NCI-H774 (cell line): Measurements from ENCODE around the gene RIPK4.
A peak's percentile ranks its signal among the peaks of the same experiment; 100 is the strongest.

ENCODE experiments used
- DNase-seq: peaks from one replicate; lab custom pipeline; 2025; lab: John Stamatoyannopoulos, UW

Gene RIPK4

DNA sequence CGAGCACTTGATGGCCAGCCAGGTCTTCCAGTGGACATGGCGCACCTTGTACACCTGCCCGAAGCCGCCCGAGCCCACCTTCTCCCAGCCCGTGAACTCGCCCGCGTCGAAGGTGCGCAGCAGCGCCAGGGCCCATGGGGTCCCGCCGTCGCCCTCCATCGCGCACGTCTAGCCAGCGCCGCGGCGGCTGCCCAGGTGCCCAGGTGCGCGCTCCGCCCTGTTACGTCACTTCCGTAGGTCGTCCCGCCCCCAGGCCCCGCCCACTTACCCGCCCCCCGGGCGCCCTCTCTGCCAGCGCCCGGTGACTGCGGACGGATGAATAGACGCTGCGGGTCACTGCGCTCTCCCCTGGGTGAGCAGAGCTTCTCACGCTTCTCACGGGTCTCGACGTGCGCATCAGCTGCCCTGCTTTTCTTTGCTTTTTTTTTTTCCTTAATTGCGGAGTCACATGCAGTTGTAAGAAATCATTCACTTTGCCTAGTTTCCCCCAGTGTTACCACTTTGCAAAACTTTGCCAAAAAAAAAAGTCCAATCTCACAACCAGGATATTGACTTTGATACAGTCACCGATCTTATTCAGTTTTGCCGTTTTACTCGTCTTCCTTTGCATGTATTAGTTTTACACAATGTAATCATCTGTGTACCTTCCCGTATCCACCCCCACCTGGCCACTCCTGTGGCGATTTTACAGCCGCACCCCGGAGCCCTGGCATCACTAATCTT lies at the start of gene RIPK4:
Gene RIPK4, minus strand, starts transcription at position 170 of the 723 bp plus-strand sequence. Its CDS starts 11 bp downstream, at position 159.
- DNase-seq: peak; percentile 66

DNA sequence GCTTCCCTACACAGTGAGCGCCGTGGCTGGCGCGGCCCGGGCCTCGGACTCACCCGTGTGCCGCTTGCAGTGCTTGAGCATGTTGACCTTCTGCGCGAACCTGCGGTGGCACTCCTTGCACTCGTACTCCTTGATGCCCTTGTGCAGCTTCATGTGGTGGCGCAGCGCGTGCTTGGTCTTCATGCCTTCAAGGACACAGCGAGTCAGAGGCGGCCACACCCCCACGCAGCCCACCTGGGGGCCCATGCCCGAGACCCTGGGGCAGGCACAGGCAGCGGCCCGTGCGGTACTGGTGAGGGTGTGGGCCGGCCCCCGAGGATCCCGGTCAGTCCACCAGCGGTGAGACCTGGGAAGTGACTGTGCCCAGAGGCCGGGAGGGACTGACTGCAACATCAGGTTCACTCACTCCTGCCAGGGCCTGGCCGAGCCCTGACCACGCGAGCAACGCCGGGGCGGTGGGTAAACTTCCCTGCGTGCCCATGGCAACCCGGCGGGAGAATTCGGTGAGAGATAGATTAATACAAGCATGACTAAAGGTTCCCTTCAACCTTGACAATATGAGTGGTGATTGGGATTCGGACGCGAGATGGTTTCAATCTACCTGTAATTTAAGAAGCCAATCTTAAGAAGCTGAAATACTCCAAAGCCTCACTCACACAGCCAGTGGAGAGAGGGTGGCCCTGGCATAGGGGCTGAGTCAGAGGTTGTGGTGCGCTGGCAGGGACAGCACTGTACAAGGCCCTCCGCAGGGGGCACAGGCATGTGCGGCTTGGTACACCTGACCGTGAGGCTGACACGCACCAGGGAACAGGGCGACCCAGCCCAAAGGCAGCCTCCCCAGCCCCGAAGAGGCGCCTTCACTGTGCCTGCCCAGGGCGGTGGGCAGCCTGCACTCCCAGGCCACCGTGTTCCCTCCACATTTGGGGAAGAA lies 49.1 kb upstream of the RIPK4 start:
- no peak for DNase-seq

DNA sequence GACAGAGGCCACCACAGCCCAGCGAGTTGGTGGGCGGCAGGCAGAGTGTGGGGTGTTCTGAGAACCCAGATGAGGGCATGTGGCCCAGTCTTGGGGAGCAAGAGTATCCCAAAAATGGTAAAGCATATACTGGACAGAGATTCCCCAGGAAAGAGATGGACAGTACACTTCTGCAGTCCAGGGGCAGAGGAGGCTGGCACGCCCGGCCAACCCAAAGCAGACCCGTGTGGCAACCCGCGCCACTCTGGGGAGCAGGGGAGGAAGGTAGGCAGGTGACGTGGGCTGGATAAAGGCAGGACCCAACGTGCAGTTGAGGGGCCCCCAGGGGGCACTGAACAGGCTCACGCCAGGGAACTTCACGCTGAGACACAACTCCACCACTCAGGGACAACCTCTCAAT lies 46.4 kb upstream of the RIPK4 start:
- DNase-seq: no peak

DNA sequence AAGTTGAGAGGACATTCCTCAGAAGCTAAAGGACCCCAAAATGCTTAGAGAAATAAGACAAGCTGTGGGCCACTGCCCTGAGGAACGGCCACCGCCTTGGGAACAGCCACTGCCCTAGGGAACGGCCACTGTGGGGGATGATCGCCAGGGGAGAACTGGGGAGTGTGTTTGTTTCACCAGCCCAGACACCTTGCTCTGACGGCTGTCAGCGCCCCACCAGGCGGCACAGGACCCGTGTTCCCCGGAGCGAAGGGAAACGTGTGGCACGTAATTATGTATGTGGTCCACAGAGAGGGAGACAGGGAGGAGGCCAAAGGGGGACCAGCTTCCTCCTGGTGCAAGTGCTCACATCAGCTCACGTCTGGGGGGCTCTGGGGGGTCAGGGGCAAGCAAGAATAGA lies 45.8 kb upstream of the RIPK4 start:
- no peak for DNase-seq

DNA sequence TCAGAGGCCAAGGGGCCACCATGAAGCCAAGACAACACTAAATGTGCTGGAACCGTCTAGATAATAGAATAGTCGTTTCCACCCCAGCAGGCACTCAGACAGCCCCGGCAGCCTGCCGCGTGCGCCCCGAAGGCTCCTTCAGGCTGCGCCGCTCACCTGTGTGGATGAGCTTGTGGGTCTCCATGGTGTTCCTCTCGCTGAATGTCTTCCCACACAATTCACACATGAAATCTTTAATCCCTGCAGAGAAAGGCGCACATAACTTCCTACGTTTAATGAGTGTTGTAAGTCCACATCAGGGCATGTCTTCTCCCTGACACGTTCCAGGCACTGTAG lies 43.7 kb upstream of the RIPK4 start:
- no peak for DNase-seq

DNA sequence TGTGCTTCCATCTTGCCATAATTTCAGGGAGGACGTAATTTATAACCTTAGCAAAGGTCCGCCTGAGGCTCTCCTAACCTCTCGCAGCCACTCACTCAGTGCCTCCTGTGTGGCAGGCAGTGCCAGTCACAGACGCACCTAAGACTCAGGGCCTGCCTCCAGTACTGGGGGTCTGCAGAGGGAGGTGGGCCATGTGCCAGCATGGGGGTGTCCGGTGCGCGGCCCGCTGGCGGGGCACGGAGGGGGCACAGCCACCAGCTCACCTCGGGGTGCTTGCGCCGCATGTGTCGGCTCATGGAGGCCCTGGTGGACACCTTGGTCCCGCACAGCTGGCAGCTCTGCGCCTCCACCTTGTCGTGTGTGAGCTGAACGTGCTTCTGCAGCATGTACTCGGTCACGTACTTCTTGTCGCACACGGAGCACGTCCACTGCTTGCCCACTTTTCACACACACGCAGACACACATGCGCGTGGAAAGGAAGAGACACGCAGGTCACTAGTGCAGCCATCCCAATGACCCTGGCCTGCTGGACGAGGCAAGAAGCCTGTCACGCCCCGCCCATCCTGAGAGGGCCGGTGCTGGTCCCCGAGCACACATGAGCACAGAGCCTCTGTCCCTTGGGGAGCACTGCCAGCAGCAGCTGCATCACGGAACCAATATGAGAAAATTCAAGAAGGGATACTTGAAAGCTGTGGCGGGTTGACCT lies 43.2 kb upstream of the RIPK4 start:
- DNase-seq: no peak

DNA sequence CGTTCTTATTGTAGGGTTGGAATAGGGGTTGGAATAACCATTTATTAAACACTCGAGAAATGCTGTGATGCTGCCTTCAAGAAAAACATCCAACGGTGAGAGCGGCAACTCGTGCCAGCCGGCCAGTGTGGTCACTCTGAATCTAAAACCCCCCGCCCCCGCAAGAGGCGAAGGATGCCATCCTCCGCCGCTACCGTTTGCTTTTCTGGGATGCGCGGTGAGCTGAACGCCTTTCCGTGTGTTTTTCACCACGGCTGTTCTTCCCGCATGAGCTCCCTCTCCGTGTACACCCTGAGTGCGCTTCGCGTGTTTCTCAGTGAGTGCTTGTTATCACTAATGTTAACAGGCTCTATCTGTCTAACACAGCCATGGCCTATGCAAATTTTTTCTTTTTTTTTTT lies 42.0 kb upstream of the RIPK4 start:
- DNase-seq: no peak

DNA sequence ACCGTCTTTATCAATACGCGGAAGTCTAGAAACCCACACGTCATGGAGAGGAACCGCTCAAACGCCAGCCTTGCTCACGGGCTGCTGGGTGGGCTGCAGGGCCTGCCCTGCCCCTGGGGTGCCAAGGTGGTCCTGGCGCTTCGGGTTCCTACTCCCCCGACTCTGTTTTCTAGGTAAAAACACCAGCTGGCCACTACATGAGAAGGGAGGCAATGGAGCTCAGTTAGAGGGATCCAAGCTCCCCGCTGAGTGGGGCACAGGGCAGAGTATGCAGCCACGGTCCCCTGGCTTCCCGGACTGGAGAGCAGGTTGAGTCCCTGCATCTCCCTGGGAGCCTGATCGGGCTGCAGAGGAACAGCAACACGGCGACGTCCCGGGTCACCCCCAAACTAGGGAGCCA lies 41.2 kb upstream of the RIPK4 start:
- no peak for DNase-seq

DNA sequence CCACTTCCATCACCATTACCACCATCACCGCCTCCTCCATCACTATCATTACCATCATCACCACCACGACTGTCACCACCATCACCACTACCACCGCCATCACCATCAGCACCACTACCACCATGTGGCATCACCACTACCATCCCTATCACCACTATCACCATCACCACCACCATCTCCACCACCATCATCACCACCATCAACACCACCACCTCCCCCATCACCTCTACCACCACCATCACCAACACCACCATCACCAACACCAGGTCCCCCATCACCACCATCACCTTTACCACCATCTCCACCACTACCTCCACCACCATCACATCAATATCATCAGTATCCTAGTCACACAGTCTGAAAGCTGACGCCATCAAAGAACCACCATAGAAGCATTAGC lies 39.9 kb upstream of the RIPK4 start:
- DNase-seq: no peak

DNA sequence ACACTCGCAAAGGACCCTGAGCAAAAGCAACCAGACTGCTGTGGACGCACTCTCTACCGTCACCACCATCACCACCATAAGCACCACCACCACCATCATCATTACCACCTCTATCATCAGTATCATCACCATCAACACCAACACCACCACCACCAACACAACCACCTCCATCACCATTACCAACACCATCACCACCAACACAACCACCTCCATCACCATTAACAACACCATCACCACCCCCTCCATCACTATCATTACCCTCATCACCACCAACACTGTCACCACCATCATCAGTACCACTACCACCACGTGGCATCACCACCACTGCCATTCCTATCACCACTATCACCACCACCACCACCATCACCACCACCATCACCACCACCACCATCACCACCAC lies 38.8 kb upstream of the RIPK4 start:
- DNase-seq: no peak

DNA sequence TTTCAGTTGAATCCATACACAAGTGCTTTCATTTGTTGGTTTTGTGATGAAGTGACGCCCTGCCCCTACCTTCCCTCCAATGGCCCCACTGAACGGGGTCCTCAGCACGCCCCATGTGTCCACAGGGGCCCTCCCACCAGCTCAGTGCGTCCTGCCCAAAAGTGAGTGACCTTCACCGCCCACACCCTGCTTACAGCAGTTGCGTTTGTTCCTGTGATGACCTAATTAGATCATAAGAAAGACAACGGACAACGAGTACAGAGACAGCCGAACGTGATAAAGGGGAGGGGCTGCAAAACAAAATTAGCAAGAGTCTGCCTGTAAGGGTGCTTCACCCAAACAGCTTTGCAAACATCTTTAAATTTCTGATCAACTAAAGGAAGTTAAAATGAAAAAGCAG lies 38.2 kb upstream of the RIPK4 start:
- DNase-seq: no peak

DNA sequence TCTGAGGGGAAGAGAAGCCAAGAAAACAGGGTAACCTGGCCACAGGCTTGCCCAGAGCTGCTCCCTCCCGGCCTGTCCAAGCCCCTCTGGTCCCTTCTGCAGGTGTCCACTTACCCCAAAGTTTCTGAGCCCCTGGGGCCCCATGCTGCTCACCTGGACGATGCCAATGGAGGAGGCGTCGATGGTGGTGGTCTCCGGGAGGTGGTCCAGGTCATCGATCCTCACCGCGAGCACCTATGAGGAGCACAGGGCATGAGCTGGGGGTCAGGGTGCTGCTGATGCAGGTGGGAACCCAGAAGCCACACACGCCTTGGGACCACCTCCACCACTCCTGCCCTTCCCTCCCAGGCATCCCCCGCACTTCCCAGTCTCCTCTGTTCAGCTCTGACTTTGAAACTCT lies 37.5 kb upstream of the RIPK4 start:
- DNase-seq: no peak

DNA sequence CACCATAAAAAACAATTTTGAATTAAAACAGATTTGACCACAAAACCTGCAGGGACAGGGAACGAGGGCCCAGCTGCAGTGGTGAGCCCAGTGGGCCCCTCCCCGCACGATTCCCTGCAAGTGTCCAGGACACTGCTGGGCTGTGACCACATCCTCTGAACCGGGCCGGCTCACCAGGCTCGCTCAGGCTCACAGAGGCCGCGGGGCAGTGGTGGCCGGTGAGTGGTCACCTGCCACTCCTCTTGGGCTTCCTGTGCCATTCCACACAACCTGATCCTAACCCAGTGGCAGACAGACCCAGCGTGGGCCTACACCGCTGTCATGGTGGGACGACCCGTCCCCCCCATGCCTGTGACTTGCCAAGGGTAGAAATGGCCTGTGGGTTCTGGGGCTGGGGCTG lies 36.5 kb upstream of the RIPK4 start:
- no peak for DNase-seq

DNA sequence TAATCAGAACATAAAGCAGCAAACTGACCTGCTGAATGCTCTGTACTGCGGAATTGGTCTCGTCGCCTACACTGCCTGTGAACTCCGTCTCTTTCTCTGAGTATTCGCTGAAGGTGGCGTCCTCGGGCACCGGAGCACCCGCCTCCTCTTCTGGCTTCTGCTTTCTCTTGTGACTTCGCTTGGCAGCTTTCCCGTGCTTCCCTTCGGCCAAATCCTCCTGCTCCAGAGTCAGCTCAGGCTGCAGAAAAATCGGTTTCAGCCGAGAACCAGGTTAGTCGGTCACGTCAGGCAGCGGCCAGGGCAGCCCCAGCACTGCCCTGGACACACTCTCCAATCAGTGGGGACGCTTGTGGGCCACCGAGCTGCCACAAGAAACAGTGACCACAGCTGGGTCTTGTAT lies 35.8 kb upstream of the RIPK4 start:
- no peak for DNase-seq

DNA sequence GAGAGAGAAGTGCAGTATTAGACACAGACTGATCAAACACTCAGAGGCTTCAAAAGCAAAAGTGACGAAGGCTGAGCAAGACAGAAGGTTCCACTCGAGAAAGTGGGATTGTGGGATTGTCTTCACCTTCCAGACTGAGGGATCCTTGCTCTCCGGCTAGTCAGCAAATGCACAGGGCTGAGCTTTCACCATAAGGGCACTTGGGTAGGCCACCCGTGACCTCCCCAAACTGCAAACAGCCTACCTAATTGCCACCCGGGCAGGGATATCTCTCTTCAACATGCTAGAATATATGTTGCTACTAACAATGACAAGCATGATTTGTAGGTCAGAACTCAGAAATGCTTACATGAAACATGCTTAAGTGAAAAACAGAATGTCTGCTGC lies 35.3 kb upstream of the RIPK4 start:
- no peak for DNase-seq

DNA sequence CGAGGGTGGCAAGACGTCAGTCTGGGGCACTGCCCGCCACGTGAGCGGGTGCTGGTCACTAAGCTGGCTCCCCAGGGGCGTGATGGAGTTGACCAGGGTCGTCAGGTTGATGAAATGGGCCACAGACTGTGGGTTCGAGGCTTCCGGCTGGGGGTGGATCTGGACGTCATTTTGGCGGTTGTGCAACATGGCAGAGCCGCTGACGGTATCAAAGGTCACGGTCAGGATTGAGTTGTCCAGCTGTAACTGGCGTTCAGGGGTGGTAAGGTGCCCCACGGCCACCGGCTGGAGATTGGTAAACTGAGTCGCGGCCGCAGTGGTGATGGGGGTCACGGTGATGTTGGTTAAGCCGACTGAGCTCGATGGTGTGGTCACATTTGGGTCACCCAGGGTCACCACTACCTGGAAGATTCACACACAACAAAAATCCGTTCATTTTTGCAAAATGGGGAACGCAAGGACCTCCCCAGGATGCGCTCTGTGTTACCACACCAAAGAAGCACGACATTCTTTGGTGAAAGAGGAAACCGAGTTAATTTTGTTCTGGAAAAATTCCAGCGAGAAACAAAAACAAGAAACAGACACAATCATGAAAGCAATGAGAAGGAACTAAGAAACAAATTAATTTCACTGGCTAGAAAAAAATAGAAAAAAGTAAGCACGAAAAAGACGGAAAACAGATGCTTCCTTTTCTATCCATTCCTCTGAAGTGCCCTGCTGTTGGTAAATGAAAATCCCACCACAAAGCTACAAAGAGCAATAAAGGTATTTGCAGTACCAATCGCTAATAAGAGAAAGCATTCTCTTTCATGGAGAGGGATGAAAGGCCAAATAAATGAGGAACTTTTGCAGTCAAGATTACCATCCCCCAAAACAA lies 34.7 kb upstream of the RIPK4 start:
- DNase-seq: no peak

DNA sequence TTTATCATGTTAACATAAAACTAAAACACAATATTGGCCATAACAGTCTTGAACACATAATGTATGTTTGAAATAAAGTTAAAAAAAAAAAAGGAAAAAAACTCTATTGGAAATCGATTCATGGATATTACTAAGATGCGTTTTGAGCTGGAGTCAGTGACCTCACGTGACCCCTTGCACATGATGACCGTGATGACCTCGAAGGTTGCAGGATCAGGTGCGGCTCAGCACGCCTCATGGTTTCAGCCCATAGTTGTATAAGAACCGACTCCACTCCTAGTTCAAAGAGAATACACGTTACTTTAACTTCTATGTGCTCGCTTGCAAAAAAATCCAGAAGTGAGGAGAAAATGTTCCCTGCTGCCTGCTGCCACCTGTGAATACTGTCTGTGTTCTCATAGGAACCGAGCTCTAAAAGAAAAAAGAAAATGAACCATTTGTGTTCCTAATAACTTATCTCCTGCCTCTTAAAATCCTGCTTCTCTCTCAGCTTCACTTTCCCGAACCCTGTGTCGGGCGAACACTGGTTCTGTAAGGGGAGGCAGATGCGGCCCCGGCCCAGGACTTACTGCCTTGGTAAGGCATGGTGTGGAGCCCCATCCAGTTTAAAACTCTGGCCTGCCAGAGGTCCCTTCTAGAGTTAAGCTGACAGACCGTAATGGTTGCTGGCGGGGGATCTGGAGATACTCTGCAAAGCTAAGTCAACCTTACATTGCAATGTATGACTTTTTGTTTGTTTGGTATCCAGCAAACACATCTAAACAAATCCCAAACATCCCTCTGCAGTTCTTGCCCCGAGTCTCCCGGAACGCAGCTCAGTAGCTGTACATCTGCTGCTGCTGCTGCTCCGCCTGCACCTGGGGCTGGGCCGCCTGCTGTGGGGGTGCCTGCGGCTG lies 33.8 kb upstream of the RIPK4 start:
- no peak for DNase-seq

DNA sequence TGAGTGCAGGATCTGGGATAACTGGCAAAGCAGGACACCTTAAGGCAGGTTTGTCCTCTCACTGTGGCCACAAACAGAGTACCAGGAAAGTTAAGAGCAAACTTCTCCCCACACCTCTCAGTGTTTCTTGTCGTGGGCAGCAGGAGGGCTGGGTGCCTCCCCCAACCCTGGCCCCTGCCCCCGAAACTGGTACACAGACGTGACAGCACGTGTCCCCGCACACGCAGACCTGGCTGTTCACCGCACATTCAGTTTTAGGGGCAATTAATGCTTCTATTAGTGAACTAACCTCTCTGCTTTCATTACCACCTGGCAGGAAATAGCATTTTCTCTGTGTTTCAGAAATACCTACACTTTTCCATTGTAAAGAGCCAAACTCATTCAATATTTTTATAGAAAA lies 32.9 kb upstream of the RIPK4 start:
- DNase-seq: no peak

DNA sequence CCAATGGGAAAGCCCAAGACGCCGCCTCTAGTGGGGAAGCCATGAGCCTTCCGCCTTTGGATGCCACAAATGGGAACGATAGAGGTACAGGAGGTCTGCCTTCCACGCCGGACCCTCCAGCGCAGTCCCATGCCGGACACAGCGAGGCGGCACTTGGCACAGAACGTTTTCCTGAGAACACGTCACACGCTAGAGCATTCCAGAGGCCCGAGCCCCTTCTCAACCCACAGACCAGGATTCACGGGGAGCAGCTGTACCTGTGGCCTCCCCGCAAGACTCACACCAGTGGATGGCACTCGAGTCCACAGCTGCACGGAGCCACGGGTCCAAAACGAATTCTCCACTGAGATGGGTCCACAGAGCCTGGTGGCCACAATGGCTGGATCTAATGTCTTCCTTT lies 31.5 kb upstream of the RIPK4 start:
- no peak for DNase-seq

DNA sequence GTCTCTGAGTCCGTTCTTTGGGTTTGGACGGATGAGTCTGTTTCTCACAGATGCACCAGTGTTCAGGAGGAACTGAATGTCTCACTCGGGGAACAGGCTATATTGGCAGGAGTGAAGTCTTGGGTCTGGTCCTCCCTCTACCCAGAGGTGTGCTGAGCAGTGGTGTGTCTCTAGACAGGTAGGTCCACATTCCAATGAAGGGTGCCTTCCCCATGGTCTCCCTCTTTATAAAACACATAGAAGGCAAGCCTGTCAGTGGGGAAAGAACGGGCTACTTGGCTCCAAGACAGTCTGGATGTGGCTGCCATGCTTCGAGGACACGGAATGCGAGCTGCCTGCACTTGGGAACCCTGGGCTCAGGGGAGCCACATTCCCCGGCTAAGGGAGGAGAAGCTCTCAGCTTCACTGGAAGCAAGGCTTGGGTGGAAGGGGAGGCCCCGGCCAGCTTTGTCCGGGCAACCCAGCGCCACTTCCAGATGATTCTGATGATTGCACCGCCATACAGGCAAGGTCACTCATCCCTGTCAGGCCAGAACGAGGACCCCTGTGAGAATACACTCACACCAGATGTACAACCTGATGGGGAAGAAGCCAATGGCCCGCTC lies 29.7 kb upstream of the RIPK4 start:
- no peak for DNase-seq

DNA sequence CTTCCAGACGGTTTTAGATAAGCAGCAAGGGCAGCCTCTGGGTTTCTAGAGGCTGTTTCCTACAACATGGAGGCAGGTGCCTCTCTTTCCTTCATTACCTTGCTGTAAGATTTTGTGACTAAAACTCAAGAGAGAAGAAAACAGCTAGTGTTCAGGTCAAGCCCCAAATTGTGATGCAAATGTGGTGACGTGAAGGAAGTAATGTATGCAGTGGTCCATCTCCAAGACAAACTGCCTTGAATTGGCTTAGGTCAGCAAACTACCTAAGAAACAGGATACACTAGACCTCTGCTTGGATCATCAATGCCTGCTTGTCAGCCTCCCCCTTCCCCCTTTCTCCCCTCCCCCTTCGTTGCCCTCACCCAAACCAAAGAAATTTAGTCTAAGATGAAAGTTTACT lies 28.9 kb upstream of the RIPK4 start:
- no peak for DNase-seq
